ENCODE results near the gene PRKACB.

- TF ChIP-seq, protein P1, sequence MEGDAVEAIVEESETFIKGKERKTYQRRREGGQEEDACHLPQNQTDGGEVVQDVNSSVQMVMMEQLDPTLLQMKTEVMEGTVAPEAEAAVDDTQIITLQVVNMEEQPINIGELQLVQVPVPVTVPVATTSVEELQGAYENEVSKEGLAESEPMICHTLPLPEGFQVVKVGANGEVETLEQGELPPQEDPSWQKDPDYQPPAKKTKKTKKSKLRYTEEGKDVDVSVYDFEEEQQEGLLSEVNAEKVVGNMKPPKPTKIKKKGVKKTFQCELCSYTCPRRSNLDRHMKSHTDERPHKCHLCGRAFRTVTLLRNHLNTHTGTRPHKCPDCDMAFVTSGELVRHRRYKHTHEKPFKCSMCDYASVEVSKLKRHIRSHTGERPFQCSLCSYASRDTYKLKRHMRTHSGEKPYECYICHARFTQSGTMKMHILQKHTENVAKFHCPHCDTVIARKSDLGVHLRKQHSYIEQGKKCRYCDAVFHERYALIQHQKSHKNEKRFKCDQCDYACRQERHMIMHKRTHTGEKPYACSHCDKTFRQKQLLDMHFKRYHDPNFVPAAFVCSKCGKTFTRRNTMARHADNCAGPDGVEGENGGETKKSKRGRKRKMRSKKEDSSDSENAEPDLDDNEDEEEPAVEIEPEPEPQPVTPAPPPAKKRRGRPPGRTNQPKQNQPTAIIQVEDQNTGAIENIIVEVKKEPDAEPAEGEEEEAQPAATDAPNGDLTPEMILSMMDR (IDR thresholded peaks at IDR 0.05; ENCODE audit: low read depth, low read length, missing input control): no peak
- TF ChIP-seq RXRA (IDR thresholded peaks at IDR 0.05): no peak
- TF ChIP-seq FOXA1 (IDR thresholded peaks at IDR 0.05): no peak
- TF ChIP-seq, protein P2, sequence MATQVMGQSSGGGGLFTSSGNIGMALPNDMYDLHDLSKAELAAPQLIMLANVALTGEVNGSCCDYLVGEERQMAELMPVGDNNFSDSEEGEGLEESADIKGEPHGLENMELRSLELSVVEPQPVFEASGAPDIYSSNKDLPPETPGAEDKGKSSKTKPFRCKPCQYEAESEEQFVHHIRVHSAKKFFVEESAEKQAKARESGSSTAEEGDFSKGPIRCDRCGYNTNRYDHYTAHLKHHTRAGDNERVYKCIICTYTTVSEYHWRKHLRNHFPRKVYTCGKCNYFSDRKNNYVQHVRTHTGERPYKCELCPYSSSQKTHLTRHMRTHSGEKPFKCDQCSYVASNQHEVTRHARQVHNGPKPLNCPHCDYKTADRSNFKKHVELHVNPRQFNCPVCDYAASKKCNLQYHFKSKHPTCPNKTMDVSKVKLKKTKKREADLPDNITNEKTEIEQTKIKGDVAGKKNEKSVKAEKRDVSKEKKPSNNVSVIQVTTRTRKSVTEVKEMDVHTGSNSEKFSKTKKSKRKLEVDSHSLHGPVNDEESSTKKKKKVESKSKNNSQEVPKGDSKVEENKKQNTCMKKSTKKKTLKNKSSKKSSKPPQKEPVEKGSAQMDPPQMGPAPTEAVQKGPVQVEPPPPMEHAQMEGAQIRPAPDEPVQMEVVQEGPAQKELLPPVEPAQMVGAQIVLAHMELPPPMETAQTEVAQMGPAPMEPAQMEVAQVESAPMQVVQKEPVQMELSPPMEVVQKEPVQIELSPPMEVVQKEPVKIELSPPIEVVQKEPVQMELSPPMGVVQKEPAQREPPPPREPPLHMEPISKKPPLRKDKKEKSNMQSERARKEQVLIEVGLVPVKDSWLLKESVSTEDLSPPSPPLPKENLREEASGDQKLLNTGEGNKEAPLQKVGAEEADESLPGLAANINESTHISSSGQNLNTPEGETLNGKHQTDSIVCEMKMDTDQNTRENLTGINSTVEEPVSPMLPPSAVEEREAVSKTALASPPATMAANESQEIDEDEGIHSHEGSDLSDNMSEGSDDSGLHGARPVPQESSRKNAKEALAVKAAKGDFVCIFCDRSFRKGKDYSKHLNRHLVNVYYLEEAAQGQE (IDR thresholded peaks at IDR 0.05): no peak
- no peak for TF ChIP-seq TAF1 (conservative IDR thresholded peaks at IDR 0.05)
- TF ChIP-seq, protein P3, sequence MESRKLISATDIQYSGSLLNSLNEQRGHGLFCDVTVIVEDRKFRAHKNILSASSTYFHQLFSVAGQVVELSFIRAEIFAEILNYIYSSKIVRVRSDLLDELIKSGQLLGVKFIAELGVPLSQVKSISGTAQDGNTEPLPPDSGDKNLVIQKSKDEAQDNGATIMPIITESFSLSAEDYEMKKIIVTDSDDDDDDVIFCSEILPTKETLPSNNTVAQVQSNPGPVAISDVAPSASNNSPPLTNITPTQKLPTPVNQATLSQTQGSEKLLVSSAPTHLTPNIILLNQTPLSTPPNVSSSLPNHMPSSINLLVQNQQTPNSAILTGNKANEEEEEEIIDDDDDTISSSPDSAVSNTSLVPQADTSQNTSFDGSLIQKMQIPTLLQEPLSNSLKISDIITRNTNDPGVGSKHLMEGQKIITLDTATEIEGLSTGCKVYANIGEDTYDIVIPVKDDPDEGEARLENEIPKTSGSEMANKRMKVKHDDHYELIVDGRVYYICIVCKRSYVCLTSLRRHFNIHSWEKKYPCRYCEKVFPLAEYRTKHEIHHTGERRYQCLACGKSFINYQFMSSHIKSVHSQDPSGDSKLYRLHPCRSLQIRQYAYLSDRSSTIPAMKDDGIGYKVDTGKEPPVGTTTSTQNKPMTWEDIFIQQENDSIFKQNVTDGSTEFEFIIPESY (IDR thresholded peaks at IDR 0.05): no peak
- TF ChIP-seq SP1 (IDR thresholded peaks at IDR 0.05): no peak
- TF ChIP-seq EGR1 (IDR thresholded peaks at IDR 0.05; ENCODE audit: low read depth in 2 of 2): no peak
Measured at GRCh38 chr1:84145068-84145467, 997 bp downstream of the PRKACB start.
